HFFc6 (cell line): ENCODE results near the gene MTMR8. TPM values are rescaled to one million over a fixed set of nuclear protein-coding genes. Genes with fewer than 3 reads are reported as not detected.

Experiments used
- DNase-seq: peaks from one replicate; pipeline ENCODE4 v3.0.0-alpha.2; 2018
- H3K27ac Mint-ChIP-seq: 2 replicates; pipeline ENCODE4 v1.8.0; 2020; ENCODE audit warnings: mild to moderate bottlenecking, mixed read lengths
- H3K27me3 Mint-ChIP-seq: 2 replicates; pipeline ENCODE4 v1.8.0; 2021; ENCODE audit warnings: mild to moderate bottlenecking, moderate library complexity, mixed read lengths; ENCODE audit not compliant: insufficient read depth
- H3K36me3 Mint-ChIP-seq: 2 replicates; pipeline ENCODE4 v1.8.0; 2021; ENCODE audit warnings: low read depth, mixed read lengths
- H3K4me1 Mint-ChIP-seq: 2 replicates; pipeline ENCODE4 v1.8.0; 2020; ENCODE audit warnings: low read depth, mixed read lengths
- H3K4me3 Mint-ChIP-seq: 2 replicates; pipeline ENCODE4 v1.8.0; 2020; ENCODE audit warnings: mild to moderate bottlenecking, moderate library complexity, mixed read lengths
- H3K9me3 Mint-ChIP-seq: 2 replicates; pipeline ENCODE4 v1.8.0; 2020; ENCODE audit warnings: mild to moderate bottlenecking, mixed read lengths
- CTCF ChIP-seq: fragments of 200-600 bp; sonication (generic); IDR thresholded peaks from 2 replicates; pipeline ENCODE4 v1.5.0; 2021; ENCODE audit warnings: antibody characterized with exemption, mild to moderate bottlenecking
- long read RNA-seq: library from polyadenylated mRNA; unstranded; transcript quantifications from one replicate; pipeline ENCODE4 v2.0.0, GENCODE V29; 2019
- total RNA-seq, 6 experiments: library from RNA; stranded (reverse); fragmentation: NEBNext Ultra II Directional; extraction: Animal tissue kit (Norgen Biotek cat#: 25700); gene quantifications; 2 replicates in 1 of 6; 3 replicates in 5 of 6; pipeline ENCODE4 v1.2.3, GENCODE V29; 2021

MTMR8 gene
- total RNA-seq = not detected
- long read RNA-seq = 0 reads

GRCh38 chrX:64394874-64395567 lies at the start of gene MTMR8:
TSS of gene MTMR8 (minus strand) at chrX:64395452. CDS start at chrX:64395363, 89 bp downstream.
- Mint-ChIP-seq H3K4me1 (no peaks in the 10 kb centered on the region), H3K9me3 (no peaks in the 10 kb centered on the region; the same call in none of the 2 replicates), H3K4me3 (no peak within 1 kb of the TSS), H3K27ac (no peak within 1 kb of the TSS), H3K36me3 (no peaks in the 10 kb centered on the region; the same call in 1 of the 2 replicates), H3K27me3 (peaks cover 2% of the 10 kb centered on the region; the same call in 1 of the 2 replicates)
- no peak for TF ChIP-seq CTCF
- no peak for DNase-seq

DNA sequence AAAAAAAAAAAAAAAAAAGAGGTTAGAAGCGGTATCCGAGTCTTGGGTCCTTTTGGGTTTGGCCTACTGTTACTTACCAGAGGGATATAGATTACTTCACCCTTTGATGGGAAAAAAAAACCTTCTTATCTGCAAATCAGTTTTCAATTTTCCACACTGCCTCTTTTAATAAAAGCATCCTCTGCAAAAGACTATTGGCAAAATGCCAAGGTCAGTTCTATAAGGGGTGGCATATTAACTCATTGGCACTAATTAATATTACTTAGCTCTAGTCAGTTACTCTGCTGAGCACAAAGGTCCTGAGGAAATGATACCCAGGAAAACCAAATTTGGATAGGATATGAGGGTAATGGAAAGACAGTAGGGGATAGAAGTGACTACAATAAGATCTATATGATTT lies 44.3 kb upstream of the MTMR8 start:
- no peaks in the 10 kb centered on the region for H3K36me3 Mint-ChIP-seq
- H3K27ac Mint-ChIP-seq = no peak overlapping the region
- no peaks in the 10 kb centered on the region for H3K27me3 Mint-ChIP-seq
- DNase-seq = no peak
- H3K4me1 Mint-ChIP-seq = no peaks in the 10 kb centered on the region
- no peak overlapping the region for H3K4me3 Mint-ChIP-seq
- no peaks in the 10 kb centered on the region; the same call in 1 of the 2 replicates for H3K9me3 Mint-ChIP-seq
- TF ChIP-seq CTCF = no peak

DNA sequence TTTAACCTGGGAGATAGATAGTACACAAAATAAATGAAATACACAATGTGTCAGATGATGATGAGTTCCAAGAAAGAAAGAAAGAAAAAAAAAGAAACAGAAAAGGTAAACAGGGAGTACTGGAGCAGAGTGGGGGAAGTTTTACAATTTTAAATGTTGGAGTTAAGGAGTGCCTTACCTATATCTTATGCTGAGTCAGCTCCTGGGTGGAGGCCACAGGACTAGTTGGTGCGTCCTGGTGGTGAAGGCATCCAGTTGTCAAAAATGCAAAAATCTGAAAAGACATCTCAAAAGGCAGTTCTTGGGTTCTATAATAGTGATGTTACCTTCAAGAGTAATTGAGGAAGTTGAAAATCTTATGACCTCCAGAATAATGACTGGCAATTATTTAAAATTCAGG lies 42.4 kb upstream of the MTMR8 start:
- no peaks in the 10 kb centered on the region for H3K36me3 Mint-ChIP-seq
- H3K4me1 Mint-ChIP-seq = no peaks in the 10 kb centered on the region
- no peak for TF ChIP-seq CTCF
- no peaks in the 10 kb centered on the region; the same call in 1 of the 2 replicates for H3K9me3 Mint-ChIP-seq
- H3K27me3 Mint-ChIP-seq = no peaks in the 10 kb centered on the region
- H3K27ac Mint-ChIP-seq = no peak overlapping the region
- DNase-seq = no peak
- no peak overlapping the region for H3K4me3 Mint-ChIP-seq

DNA sequence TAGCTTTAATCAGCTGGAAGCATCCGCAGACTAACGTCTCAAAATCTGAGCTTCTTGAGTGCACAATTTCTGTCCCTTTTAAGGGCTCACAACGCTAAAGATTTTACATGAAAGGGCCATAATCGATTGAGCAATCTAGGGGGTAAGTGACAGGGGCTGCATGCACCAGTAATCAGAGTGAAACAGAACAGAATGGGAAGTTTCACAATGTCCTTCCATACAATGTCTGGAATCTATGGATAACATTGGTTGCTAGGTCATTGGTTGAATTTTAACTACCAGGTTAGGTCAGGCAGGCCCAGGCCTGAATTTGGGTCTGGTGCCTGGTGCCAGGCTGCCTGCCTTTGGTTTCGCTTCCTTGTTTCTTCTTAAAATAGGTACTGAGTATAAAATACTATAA lies 42.0 kb upstream of the MTMR8 start:
- H3K27me3 Mint-ChIP-seq = no peaks in the 10 kb centered on the region
- H3K9me3 Mint-ChIP-seq = no peaks in the 10 kb centered on the region; the same call in 1 of the 2 replicates

DNA sequence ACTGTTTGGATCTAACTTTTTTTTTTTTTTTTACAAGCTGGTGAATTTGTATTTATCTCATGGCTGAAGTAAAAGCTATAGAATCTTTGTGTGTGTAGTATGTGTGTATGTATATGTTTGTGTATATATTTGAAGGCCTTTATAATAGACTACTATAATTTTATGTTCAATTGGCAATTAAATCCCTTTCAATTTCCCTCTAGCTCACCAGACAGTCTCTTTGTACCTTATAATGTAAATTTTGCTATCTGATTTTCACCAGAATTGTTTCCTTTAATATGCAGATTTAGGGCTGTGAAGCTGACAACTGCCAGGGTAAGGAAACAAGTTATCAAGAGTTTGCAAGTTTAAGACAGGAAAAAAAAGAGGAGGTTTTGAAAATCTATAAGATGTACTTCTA lies 33.1 kb upstream of the MTMR8 start:
- no peaks in the 10 kb centered on the region for H3K27me3 Mint-ChIP-seq
- no peak for TF ChIP-seq CTCF
- H3K27ac Mint-ChIP-seq = no peak overlapping the region
- DNase-seq = no peak
- H3K4me3 Mint-ChIP-seq = no peak overlapping the region
- H3K4me1 Mint-ChIP-seq = no peaks in the 10 kb centered on the region
- H3K9me3 Mint-ChIP-seq = no peaks in the 10 kb centered on the region; the same call in 1 of the 2 replicates
- no peaks in the 10 kb centered on the region for H3K36me3 Mint-ChIP-seq

More for the DNA sequence above, 42.0 kb upstream of the MTMR8 start:
- no peaks in the 10 kb centered on the region for H3K36me3 Mint-ChIP-seq
- H3K4me1 Mint-ChIP-seq = no peaks in the 10 kb centered on the region
- no peak overlapping the region for H3K27ac Mint-ChIP-seq
- no peak for TF ChIP-seq CTCF
- DNase-seq = no peak
- H3K4me3 Mint-ChIP-seq = no peak overlapping the region
